ENCODE data around the gene NPL.

NPL gene

DNA sequence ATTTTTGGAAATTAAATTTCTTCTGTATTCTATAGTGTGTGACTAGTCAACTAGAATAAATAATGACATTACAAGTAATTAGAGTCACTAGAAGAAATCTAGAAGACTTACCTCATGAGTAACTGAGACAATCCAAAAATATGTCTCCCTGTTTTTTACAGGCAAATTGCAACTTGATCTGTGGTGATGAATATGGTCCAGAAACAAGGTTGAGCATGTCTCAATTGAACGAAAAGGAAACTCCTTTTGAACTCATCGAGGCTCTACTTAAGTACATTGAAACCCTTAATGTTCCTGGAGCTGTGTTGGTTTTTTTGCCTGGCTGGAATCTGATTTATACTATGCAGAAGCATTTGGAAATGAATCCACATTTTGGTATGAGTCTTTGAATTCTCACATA, 86.3 kb downstream of the NPL start:
- no peak for DNase-seq

DNA sequence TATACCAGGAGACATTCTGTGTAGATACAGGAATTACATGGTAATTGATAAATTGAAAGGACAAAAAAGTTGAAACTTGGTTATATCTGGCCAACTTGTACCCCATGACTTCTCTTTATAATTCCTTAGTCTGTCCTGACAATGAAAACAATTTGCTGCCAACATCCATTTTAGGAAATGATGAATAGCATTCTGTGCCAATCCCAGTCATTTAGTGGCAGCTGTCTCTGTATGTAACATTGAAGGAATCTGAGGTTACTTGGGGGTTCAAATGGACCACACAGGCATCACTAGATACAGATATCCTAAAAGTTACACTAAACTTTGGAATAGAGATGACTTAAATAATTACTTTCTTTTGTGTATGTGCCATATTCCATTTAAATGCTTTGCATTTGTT, 87.8 kb downstream of the NPL start:
- no peak for DNase-seq

DNA sequence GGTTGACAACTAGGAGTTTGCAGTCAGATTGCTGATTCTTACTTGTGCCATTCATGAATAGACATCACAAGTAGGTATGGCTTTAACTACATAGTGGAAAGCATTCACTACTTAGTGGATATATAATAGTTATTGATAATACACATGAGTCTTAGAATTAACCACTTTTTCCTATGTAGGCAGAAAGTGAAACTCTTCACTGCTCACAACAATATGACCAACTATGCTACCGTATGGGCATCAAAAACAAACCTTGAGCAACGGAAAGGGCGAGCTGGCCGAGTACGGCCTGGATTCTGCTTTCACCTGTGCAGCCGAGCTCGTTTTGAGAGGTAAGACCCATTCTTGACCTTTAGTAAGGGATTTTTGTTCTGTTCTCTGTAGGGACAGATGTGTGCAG, 88.3 kb downstream of the NPL start:
- DNase-seq = no peak
